ENCODE results near the gene GDPD4.

GRCh38 chr11:77230878-77231605 is 70.4 kb downstream of the GDPD4 start:
- no peak for TF ChIP-seq ZBTB20 (tag by site-specific recombination; IDR thresholded peaks at IDR 0.05)
- no peak for TF ChIP-seq CTCF (tag by site-specific recombination; IDR thresholded peaks at IDR 0.05)
- no peak for TF ChIP-seq ZNF404 (tag by site-specific recombination; IDR thresholded peaks at IDR 0.05)
- TF ChIP-seq ZNF302 (tag by site-specific recombination; IDR thresholded peaks at IDR 0.05; ENCODE audit: low read depth): no peak
- no peak for TF ChIP-seq ZNF514 (tag by site-specific recombination; IDR thresholded peaks at IDR 0.05)
- TF ChIP-seq ZSCAN5A (tag by site-specific recombination; IDR thresholded peaks at IDR 0.05): no peak
- no peak for TF ChIP-seq ZNF391 (tag by site-specific recombination; IDR thresholded peaks at IDR 0.05; ENCODE audit: borderline replicate concordance, low read depth)
- no peak for TF ChIP-seq REST (tag by site-specific recombination; IDR thresholded peaks at IDR 0.05)
- no peak for TF ChIP-seq PRDM10 (tag by site-specific recombination; IDR thresholded peaks at IDR 0.05)
- no peak for TF ChIP-seq PATZ1 (tag by site-specific recombination; IDR thresholded peaks at IDR 0.05)
- no peak for TF ChIP-seq GLI2 (tag by site-specific recombination; IDR thresholded peaks at IDR 0.05; ENCODE audit: borderline replicate concordance, low read depth)
- no peak for TF ChIP-seq HOXA7 (CRISPR knock-in tag; IDR thresholded peaks at IDR 0.05; ENCODE audit: borderline replicate concordance)

Measured in HEK293 (cell line).